ENCODE data around the gene FMNL2.
"Not testable (repeated sequence)": the region's sequence is repeated elsewhere in the genome, so short reads cannot be mapped to it uniquely, and the experiment has no call there.

- TF ChIP-seq EZH2 (IDR thresholded peaks at IDR 0.05; ENCODE audit: low read depth); CTCF (conservative IDR thresholded peaks at IDR 0.05): not testable (repeated sequence)
These were observed 9.8 kb upstream of the FMNL2 start for GRCh38 chr2:152325126-152325525.

All from PC-9 (cell line).